MCF 10A (cell line): ENCODE measurements around the gene FHOD1. TPM values are rescaled to one million over a fixed set of nuclear protein-coding genes. Genes with fewer than 3 reads are reported as not detected.
A peak's percentile ranks its signal among the peaks of the same experiment; 100 is the strongest.

Experiments used
- BruUV-seq: library from RNA; stranded (reverse); fragments of 400-500 nt; replicated peaks from 2 replicates; lab custom pipeline; 2021; lab: Mats Ljungman, UMichigan
- CTCF ChIA-PET: fragments of 300-600 bp; sonication (Branson Sonifier 250); formaldehyde crosslinking; extraction: SDS; loops from one replicate; lab custom pipeline; 2021; ENCODE audit warnings: antibody characterized with exemption, inconsistent platforms; lab: Yijun Ruan, JAX
- POLR2A ChIA-PET: fragments of 300-600, 350-650 bp; sonication (Branson Sonifier 250); formaldehyde crosslinking; extraction: SDS; loops from one replicate; lab custom pipeline; 2020; ENCODE audit warnings: antibody characterized with exemption, inconsistent platforms; lab: Yijun Ruan, JAX
- DNase-seq: peaks from one replicate; pipeline ENCODE4 v3.0.0-alpha.2; 2018; ENCODE audit not compliant: unreplicated experiment
- H3K27ac Mint-ChIP-seq: one replicate; pipeline ENCODE4 v1.8.0; 2022; ENCODE audit warnings: mild to moderate bottlenecking, low read depth, mixed read lengths; ENCODE audit not compliant: unreplicated experiment
- H3K27me3 Mint-ChIP-seq: one replicate; pipeline ENCODE4 v1.8.0; 2022; ENCODE audit warnings: mixed read lengths; ENCODE audit not compliant: insufficient read depth, unreplicated experiment
- H3K36me3 Mint-ChIP-seq: one replicate; pipeline ENCODE4 v1.8.0; 2022; ENCODE audit warnings: mild to moderate bottlenecking, moderate library complexity, mixed read lengths; ENCODE audit not compliant: insufficient read depth, unreplicated experiment
- H3K4me1 Mint-ChIP-seq: one replicate; pipeline ENCODE4 v1.8.0; 2022; ENCODE audit warnings: mixed read lengths; ENCODE audit not compliant: insufficient read depth, unreplicated experiment
- H3K4me3 Mint-ChIP-seq: one replicate; pipeline ENCODE4 v1.8.0; 2022; ENCODE audit warnings: mild to moderate bottlenecking, moderate library complexity, mixed read lengths; ENCODE audit not compliant: unreplicated experiment
- H3K9me3 Mint-ChIP-seq: one replicate; pipeline ENCODE4 v1.8.0; 2022; ENCODE audit warnings: mixed read lengths; ENCODE audit not compliant: unreplicated experiment
- CTCF ChIP-seq: fragments of 200-600 bp; IDR thresholded peaks from one replicate; pipeline ENCODE4 v1.8.0; 2022; ENCODE audit warnings: antibody characterized with exemption, mild to moderate bottlenecking; ENCODE audit not compliant: unreplicated experiment
- intact Hi-C: fragments of 100-400 bp; cut with micrococcal nuclease; formaldehyde crosslinking; loops from 2 replicates; pipeline ENCODE4 v1.14.1; 2022
- total RNA-seq: library from RNA; stranded (reverse); gene quantifications from 2 replicates; pipeline ENCODE4 v1.2.3, GENCODE V29; 2022

FHOD1 gene
- total RNA-seq, 1 experiment from 2014 or later: 14.7 TPM

GRCh38 chr16:67244387-67245185 is 2.7 kb downstream of the FHOD1 start:
- peaks cover 7% of the 10 kb centered on the region for H3K27me3 Mint-ChIP-seq
- peak; percentile 92 for DNase-seq
- peak overlapping the region; percentile 81 for H3K4me3 Mint-ChIP-seq
- peaks cover 47% of the 10 kb centered on the region for H3K4me1 Mint-ChIP-seq
- H3K36me3 Mint-ChIP-seq: peaks cover 7% of the 10 kb centered on the region
- TF ChIP-seq CTCF: no peak
- ChIA-PET POLR2A (interaction anchor here (0.6 to 2.1 kb wide), 8 partner anchors 12 to 528 kb away, joined by 3 to 20 read pairs (median 3); partner anchors contain the start of gene TMEM208), CTCF (interaction anchor here (0.5 to 1.7 kb wide), 13 partner anchors 16 to 536 kb away, joined by 3 to 16 read pairs (median 3); partner anchors contain the start of genes ATP6V0D1, ELMO3 and TMEM208)
- no peaks in the 10 kb centered on the region for H3K9me3 Mint-ChIP-seq
- BruUV-seq: no TSS peak
- peak overlapping the region; percentile 75 for H3K27ac Mint-ChIP-seq
- intact Hi-C loops: no loop called here

GRCh38 chr16:67243481-67243880 is 3.8 kb downstream of the FHOD1 start:
- ChIA-PET CTCF (interaction anchor here (0.9 to 1.7 kb wide), 3 partner anchors 16 to 45 kb away, joined by 3 to 16 read pairs (median 4); partner anchors contain the start of genes ELMO3 and TMEM208), POLR2A (interaction anchor here (0.6 to 2.1 kb wide), 4 partner anchors 14 to 714 kb away, joined by 3 to 20 read pairs (median 3); partner anchors contain the start of gene TMEM208)
- intact Hi-C loops: no loop called here

GRCh38 chr16:67242138-67242730 is 5.0 kb downstream of the FHOD1 start:
- intact Hi-C loops: no loop called here
- no peaks in the 10 kb centered on the region for H3K9me3 Mint-ChIP-seq
- H3K27me3 Mint-ChIP-seq: no peaks in the 10 kb centered on the region
- no peak for TF ChIP-seq CTCF
- POLR2A ChIA-PET: interaction anchor here (0.7 to 1.1 kb wide), 3 partner anchors 14 to 15 kb away, joined by 4 to 5 read pairs (median 5); partner anchors contain the start of gene TMEM208
- H3K36me3 Mint-ChIP-seq: peaks cover 7% of the 10 kb centered on the region
- no peak overlapping the region for H3K4me3 Mint-ChIP-seq
- H3K27ac Mint-ChIP-seq: peak overlapping the region; percentile 65
- BruUV-seq: no TSS peak
- peaks cover 34% of the 10 kb centered on the region for H3K4me1 Mint-ChIP-seq
- no peak for DNase-seq
- CTCF ChIA-PET: interaction anchor here (0.5 to 1.2 kb wide), 4 partner anchors 14 to 206 kb away, joined by 3 to 4 read pairs (median 4); no protein-coding TSS in a partner anchor

More at GRCh38 chr16:67243481-67243880, 3.8 kb downstream of the FHOD1 start:
- Mint-ChIP-seq H3K36me3 (peaks cover 7% of the 10 kb centered on the region), H3K4me3 (no peak overlapping the region), H3K27ac (no peak overlapping the region), H3K4me1 (peaks cover 43% of the 10 kb centered on the region), H3K9me3 (no peaks in the 10 kb centered on the region), H3K27me3 (no peaks in the 10 kb centered on the region)
- BruUV-seq: no TSS peak
- no peak for DNase-seq
- no peak for TF ChIP-seq CTCF
